H9 (cell line): ENCODE measurements around the gene SKP2. TPM values are rescaled to one million over a fixed set of nuclear protein-coding genes. Genes with fewer than 3 reads are reported as not detected.

Source experiments
- DNase-seq: peaks from one replicate; pipeline ENCODE4 v3.0.0-alpha.2; 2017
- H2AFZ ChIP-seq: one replicate; pipeline ENCODE4 v1.6.1; 2013; ENCODE audit warnings: mild to moderate bottlenecking, low read length, control low read depth, moderate library complexity
- H2AK5ac ChIP-seq: 2 replicates; pipeline ENCODE4 v1.6.1; 2013; ENCODE audit warnings: low read length, control low read depth, mixed read lengths; ENCODE audit not compliant: insufficient read length
- H2BK120ac ChIP-seq: one replicate; pipeline ENCODE4 v1.6.1; 2013; ENCODE audit warnings: low read depth, mild to moderate bottlenecking, low read length, control low read depth, inconsistent platforms; ENCODE audit not compliant: poor library complexity, severe bottlenecking
- H2BK12ac ChIP-seq: 2 replicates; pipeline ENCODE4 v1.6.1; 2013; ENCODE audit warnings: low read length, control low read depth, mixed read lengths, low read depth; ENCODE audit not compliant: insufficient read length
- H2BK15ac ChIP-seq: 2 replicates; pipeline ENCODE4 v1.6.1; 2013; ENCODE audit warnings: low read depth, low read length, control low read depth
- H2BK20ac ChIP-seq: one replicate; pipeline ENCODE4 v1.6.1; 2013; ENCODE audit warnings: low read depth, mild to moderate bottlenecking, low read length, control low read depth, inconsistent platforms; ENCODE audit not compliant: poor library complexity, severe bottlenecking
- H2BK5ac ChIP-seq: 2 replicates; pipeline ENCODE4 v1.6.1; 2013; ENCODE audit warnings: low read length, control low read depth, mixed read lengths; ENCODE audit not compliant: insufficient read length
- H3K14ac ChIP-seq: 2 replicates; pipeline ENCODE4 v1.6.1; 2013; ENCODE audit warnings: low read length, control low read depth; ENCODE audit not compliant: insufficient read depth
- H3K18ac ChIP-seq: 2 replicates; pipeline ENCODE4 v1.6.1; 2013; ENCODE audit warnings: low read depth, mild to moderate bottlenecking, mixed read lengths, low read length, control low read depth; ENCODE audit not compliant: insufficient read length
- H3K23ac ChIP-seq: 2 replicates; pipeline ENCODE4 v1.6.1; 2013; ENCODE audit warnings: low read length, control low read depth, mixed read lengths, low read depth; ENCODE audit not compliant: insufficient read length
- H3K23me2 ChIP-seq: 2 replicates; pipeline ENCODE4 v1.6.1; 2013; ENCODE audit warnings: low read depth, mild to moderate bottlenecking, mixed read lengths, low read length, control low read depth; ENCODE audit not compliant: insufficient read length, poor library complexity, severe bottlenecking
- H3K27ac ChIP-seq: 2 replicates; pipeline ENCODE4 v1.5.1; 2013; ENCODE audit warnings: low read length, control low read depth, mixed read lengths, low read depth; ENCODE audit not compliant: insufficient read length
- H3K27me3 ChIP-seq: 2 replicates; pipeline ENCODE4 v1.6.1; 2013; ENCODE audit warnings: low read length, control low read depth, inconsistent platforms; ENCODE audit not compliant: insufficient read depth
- H3K4ac ChIP-seq: 2 replicates; pipeline ENCODE4 v1.6.1; 2013; ENCODE audit warnings: low read depth, mild to moderate bottlenecking, control low read depth, inconsistent platforms, low read length, moderate library complexity
- H3K4me1 ChIP-seq: 2 replicates; pipeline ENCODE4 v1.6.1; 2013; ENCODE audit warnings: low read length, control low read depth, inconsistent platforms; ENCODE audit not compliant: insufficient read depth
- H3K4me2 ChIP-seq: 2 replicates; pipeline ENCODE4 v1.6.1; 2013; ENCODE audit warnings: low read length, control low read depth, mixed read lengths; ENCODE audit not compliant: insufficient read length, insufficient read depth
- H3K56ac ChIP-seq: 2 replicates; pipeline ENCODE4 v1.6.1; 2013; ENCODE audit warnings: low read depth, mild to moderate bottlenecking, mixed read lengths, low read length, control low read depth; ENCODE audit not compliant: insufficient read length
- H3K79me1 ChIP-seq: 2 replicates; pipeline ENCODE4 v1.6.1; 2013; ENCODE audit warnings: low read depth, mild to moderate bottlenecking, moderate library complexity, low read length, control low read depth, inconsistent platforms; ENCODE audit not compliant: insufficient read depth, poor library complexity, severe bottlenecking
- H3K79me2 ChIP-seq: 2 replicates; pipeline ENCODE4 v1.6.1; 2013; ENCODE audit warnings: low read length, control low read depth, inconsistent platforms; ENCODE audit not compliant: insufficient read depth
- H3K9ac ChIP-seq: 2 replicates; pipeline ENCODE4 v1.6.1; 2013; ENCODE audit warnings: low read length, control low read depth, mixed read lengths; ENCODE audit not compliant: insufficient read length; ENCODE audit errors: extremely low read depth
- H3K9me3 ChIP-seq: one replicate; pipeline ENCODE4 v1.6.1; 2013; ENCODE audit warnings: low read depth, low read length, inconsistent platforms; ENCODE audit not compliant: control insufficient read depth
- H3T11ph ChIP-seq: one replicate; pipeline ENCODE4 v1.6.1; 2013; ENCODE audit warnings: mild to moderate bottlenecking, low read length, control low read depth, inconsistent platforms
- H4K20me1 ChIP-seq: one replicate; pipeline ENCODE4 v1.6.1; 2013; ENCODE audit not compliant: control insufficient read depth, insufficient read length, insufficient read depth
- H4K5ac ChIP-seq: 2 replicates; pipeline ENCODE4 v1.6.1; 2013; ENCODE audit warnings: low read depth, mild to moderate bottlenecking, mixed read lengths, low read length, control low read depth; ENCODE audit not compliant: insufficient read length
- H4K8ac ChIP-seq: replicated peaks from 2 replicates; pipeline ENCODE4 v1.6.1; 2013; ENCODE audit warnings: low read length, control low read depth, mixed read lengths, low read depth; ENCODE audit not compliant: insufficient read length
- H4K91ac ChIP-seq: 2 replicates; pipeline ENCODE4 v1.6.1; 2013; ENCODE audit warnings: low read depth, mild to moderate bottlenecking, moderate library complexity, mixed read lengths, low read length, control low read depth; ENCODE audit not compliant: insufficient read length
- H3K27ac Mint-ChIP-seq, 3 experiments: 2 replicates in 2 of 3; 3 replicates in 1 of 3; pipeline ENCODE4 v1.8.0; 2020 to 2021; ENCODE audit warnings: mixed read lengths in 3 of 3, mild to moderate bottlenecking in 1 of 3, moderate library complexity in 1 of 3
- H3K27me3 Mint-ChIP-seq: 2 replicates; pipeline ENCODE4 v1.8.0; 2021; ENCODE audit warnings: low read depth, mild to moderate bottlenecking, moderate library complexity, mixed read lengths
- H3K36me3 Mint-ChIP-seq, 3 experiments: 2 replicates in 2 of 3; 3 replicates in 1 of 3; pipeline ENCODE4 v1.8.0; 2020 to 2021; ENCODE audit warnings: low read depth in 3 of 3, mixed read lengths in 3 of 3; ENCODE audit not compliant: insufficient read depth in 1 of 3
- H3K4me1 Mint-ChIP-seq, 2 experiments: 2 replicates each; pipeline ENCODE4 v1.8.0; 2020; ENCODE audit warnings: mixed read lengths in 2 of 2
- H3K4me3 Mint-ChIP-seq, 2 experiments: 2 replicates in 1 of 2; 3 replicates in 1 of 2; pipeline ENCODE4 v1.8.0; 2020 to 2021; ENCODE audit warnings: mild to moderate bottlenecking in 2 of 2, mixed read lengths in 2 of 2, moderate library complexity in 1 of 2
- H3K9me3 Mint-ChIP-seq, 2 experiments: 2 replicates in 1 of 2; 3 replicates in 1 of 2; pipeline ENCODE4 v1.8.0; 2020; ENCODE audit warnings: mild to moderate bottlenecking in 2 of 2, mixed read lengths in 2 of 2, moderate library complexity in 1 of 2
- CTCF ChIP-seq: fragments of 200-600 bp; sonication (generic); conservative IDR thresholded peaks from 3 replicates; pipeline ENCODE4 v1.8.0; 2021; ENCODE audit warnings: antibody characterized with exemption, mild to moderate bottlenecking
- WGBS: extraction: QIAGEN DNeasy Blood & Tissue Kit; methylation state at CpG from one replicate; pipeline ENCODE4 v1.1.7; 2013; ENCODE audit warnings: missing lambda C conversion rate, low lambda C conversion rate, mixed read lengths; ENCODE audit not compliant: insufficient read length; ENCODE audit errors: extremely low coverage; 5-methylcytosine and 5-hydroxymethylcytosine counted together
- total RNA-seq: library from RNA; stranded (reverse); gene quantifications from 2 replicates; pipeline ENCODE4 v1.2.1, GENCODE V29; 2021

The SKP2 gene
- total RNA-seq, 1 experiment from 2014 or later, result 103 TPM

- Histone ChIP-seq H3K27me3 (no peaks in the 10 kb centered on the region), H4K20me1 (no peaks in the 10 kb centered on the region), H3T11ph (no peak overlapping the region), H2BK12ac (no peak overlapping the region), H3K18ac (no peak overlapping the region), H3K79me2 (no peaks in the 10 kb centered on the region), H2BK5ac (no peak overlapping the region), H3K56ac (no peak overlapping the region), H4K5ac (no peak overlapping the region), H4K91ac (no peak overlapping the region), H3K27ac (no peak overlapping the region), H2BK120ac (no peak overlapping the region), H3K9ac (no peak overlapping the region), H3K23me2 (no peaks in the 10 kb centered on the region), H3K79me1 (no peaks in the 10 kb centered on the region), H4K8ac (no peak overlapping the region), H2AK5ac (no peak overlapping the region), H2BK15ac (no peak overlapping the region), H3K4me1 (no peaks in the 10 kb centered on the region), H3K4me2 (no peak overlapping the region), H3K9me3 (no peaks in the 10 kb centered on the region), H2BK20ac (no peak overlapping the region), H3K23ac (no peak overlapping the region), H3K14ac (no peak overlapping the region), H2AFZ (no peak overlapping the region), H3K4ac (no peak overlapping the region)
- H3K27ac Mint-ChIP-seq, result no peak overlapping the region
- DNase-seq, result no peak
- no peak overlapping the region for H3K4me3 Mint-ChIP-seq
- H3K36me3 Mint-ChIP-seq, result peaks cover 25 to 90% (median 83%) of the 10 kb centered on the region in 3 experiments; a peak in 6 of 7 replicates
- H3K27me3 Mint-ChIP-seq, result no peaks in the 10 kb centered on the region
- no peak for TF ChIP-seq CTCF
- no CpG with 5 or more reads among the region's 4 CpGs for WGBS
- H3K9me3 Mint-ChIP-seq, result no peaks in the 10 kb centered on the region
- H3K4me1 Mint-ChIP-seq, result no peaks in the 10 kb centered on the region
Observed at GRCh38 chr5:36168737-36169136, 16.8 kb downstream of the SKP2 start.
